HG03469 (cell line): ENCODE data around the gene CEP41.

Experiments used
- ATAC-seq: cut with Tn5 transposase; IDR thresholded peaks from one replicate; pipeline ENCODE4 v1.9.1; 2021; ENCODE audit warnings: mild to moderate bottlenecking, moderate library complexity, moderate number of reproducible peaks; ENCODE audit not compliant: unreplicated experiment

The CEP41 gene

GRCh38 chr7:130356121-130356875, 84.5 kb downstream of the CEP41 start:
- no peak for ATAC-seq

GRCh38 chr7:130353196-130353595, 87.6 kb downstream of the CEP41 start:
- no peak for ATAC-seq

- no peak for ATAC-seq
These were observed 88.4 kb downstream of the CEP41 start for GRCh38 chr7:130352194-130353074.

DNA sequence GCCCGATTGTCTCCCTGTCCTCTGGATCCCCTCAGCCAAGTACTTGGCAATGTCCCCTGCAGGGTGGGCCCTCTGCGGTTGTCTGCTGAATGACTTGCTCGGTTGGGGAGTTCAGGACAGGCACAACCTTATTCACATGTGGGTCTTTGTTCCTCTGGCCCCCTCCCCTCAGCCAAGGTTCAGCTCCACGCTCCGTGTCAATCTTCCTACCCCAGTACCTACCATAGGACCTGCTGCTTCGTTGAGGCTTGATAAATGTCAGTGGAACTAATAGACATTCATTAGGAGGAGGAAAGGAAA, 89.1 kb downstream of the CEP41 start:
- ATAC-seq: no peak

DNA sequence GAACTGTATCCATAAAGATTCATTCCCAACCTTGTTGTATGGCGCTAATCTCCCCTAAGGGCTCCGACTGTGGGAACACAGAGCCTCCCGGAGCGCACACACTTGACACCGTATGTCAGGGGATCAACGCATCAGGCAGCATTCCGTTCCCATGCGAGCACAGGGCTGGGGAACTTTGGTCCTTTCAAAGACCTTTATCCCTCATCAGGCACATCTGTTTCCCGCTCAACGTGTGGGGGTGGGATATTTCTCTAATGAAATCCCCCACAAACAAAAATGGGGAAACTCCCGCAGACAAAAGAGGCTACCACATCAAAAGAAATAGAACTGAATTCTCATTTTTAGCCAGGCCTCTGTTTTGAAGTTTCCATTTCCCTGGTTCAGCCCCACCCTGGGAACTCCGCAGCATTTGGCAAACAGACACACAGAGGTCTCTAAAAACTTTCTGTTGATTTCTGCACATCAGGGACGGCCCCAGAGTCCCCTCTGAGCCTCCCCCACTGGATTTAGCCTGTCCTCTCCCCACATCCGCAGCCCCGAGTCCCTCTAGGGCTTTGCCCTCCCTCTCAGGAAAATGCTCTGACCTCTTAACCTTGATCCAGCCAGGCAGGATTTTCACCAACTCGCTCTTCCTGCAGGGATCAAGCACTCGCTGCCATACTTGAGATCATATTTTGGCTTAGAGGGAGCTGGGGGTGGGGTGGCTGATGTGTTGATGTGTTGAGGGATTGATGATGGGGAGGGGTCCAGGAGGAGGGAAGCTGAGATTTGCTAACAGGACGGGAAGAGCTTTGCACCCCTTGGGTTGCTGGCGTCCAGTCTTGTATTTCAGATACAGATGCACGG, 89.6 kb downstream of the CEP41 start:
- no peak for ATAC-seq

DNA sequence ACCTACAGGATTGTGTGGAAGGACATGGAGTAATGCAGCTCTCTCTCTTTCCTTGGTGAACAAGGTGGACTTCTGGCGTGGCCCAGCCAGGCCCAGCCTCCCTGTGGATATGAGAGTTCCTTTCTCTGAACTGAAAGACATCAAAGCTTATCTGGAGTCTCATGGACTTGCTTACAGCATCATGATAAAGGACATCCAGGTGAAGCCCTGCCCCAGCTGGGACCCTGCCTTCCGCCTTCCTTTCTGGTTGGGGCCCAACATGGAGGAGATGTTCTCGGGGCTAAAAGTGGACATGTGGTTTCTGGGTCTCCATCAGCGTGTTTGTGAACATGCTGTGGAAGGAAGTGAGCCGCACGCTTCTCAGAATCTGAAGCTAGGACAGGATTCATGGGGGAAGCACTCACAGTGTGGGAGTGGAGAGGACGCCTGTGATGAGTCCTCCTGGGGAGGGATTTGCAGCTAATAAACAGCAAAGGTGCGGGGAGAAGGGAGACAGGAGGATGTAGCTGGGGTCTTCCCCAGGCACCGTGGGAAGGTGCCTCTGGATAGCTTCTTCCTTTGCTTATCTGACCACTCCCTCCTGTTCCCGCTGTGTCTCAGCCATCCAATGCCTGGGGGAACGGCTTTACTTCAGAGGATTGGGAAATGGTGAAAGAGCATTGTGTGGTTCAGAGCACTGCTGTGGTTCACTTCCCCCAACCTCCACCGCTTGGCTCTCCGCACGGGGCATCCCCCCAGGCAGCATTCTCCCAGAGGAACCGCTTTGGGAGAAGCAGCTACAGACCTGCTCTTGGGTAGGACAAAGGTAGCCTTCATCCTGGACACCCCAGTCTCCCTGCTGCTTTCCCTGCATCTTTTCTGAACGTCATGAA, 90.7 kb downstream of the CEP41 start:
- ATAC-seq: no peak

DNA sequence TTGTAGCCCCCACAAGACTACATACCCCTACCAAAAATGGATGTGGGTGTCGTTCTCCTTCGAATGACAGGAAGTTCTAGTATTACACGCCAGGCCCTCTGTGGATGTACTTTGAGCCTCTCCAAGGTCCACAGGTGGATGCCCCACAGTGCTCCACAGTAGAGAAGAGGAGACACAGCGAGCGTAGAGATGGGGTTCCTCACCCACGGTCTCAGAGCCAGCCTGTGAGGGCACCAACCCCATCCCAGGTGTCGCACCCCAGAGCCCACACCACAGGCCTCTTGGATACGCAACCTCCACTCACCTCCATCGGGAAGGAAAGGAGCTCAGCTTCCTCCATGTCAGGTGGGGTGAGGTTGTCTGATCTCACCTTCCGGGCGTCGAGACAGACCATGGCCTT, 93.9 kb downstream of the CEP41 start:
- ATAC-seq: no peak

DNA sequence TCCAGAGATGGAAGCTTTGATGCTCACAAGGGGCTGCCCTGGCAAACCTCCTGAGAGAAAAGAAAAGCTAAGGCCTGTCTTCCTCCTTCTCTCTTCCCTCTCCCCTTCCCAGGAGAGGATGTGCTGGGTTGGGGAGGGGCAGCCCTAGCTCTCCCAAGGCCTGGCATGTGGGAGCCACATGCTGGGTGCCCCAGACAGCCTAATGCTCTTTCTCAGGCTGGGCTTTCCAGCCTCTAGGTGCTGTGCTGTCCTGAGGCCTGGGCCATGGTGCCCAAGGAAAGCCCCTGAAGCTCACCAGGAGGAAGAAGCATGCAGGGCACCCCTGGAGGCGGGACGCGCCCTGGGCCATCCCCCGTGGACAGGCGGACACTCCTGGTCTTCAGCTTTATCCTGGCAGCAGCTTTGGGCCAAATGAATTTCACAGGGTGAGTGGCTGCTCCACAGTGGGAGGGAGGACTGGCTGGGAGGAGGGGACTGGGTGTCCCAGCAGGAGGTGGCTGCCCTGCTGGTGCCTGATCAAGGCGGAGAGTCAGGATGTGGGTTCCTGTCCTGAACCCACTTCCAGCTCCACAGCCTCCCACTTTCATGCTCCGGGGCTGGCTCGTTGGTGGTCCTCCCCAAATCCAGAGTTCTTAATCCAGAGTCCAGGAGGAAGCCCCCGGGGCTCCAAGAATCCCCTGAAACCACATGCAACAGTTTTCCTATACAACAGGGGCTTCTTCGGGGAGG, 94.5 kb downstream of the CEP41 start:
- no peak for ATAC-seq

DNA sequence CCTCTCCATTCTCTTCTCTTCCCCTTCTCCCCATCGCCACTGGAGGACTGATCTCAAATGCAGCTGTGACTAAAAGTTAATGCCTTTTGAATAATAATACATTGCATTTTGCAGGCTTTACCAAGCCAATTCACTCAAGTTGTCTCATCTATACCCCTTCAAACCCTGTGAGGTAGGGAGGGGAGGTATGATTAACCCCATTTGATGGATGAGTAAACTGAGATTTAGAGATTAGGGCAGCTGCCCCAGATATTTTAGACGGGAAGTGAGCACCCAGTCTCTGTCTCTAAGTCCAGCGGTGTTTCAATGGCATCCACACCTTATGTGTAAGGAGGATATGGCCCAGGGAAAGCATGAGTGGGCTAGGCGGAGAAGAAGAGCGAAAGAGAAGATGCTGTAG, 95.1 kb downstream of the CEP41 start:
- ATAC-seq: no peak

- ATAC-seq: no peak
These were observed 95.7 kb downstream of the CEP41 start for GRCh38 chr7:130345136-130345535.

DNA sequence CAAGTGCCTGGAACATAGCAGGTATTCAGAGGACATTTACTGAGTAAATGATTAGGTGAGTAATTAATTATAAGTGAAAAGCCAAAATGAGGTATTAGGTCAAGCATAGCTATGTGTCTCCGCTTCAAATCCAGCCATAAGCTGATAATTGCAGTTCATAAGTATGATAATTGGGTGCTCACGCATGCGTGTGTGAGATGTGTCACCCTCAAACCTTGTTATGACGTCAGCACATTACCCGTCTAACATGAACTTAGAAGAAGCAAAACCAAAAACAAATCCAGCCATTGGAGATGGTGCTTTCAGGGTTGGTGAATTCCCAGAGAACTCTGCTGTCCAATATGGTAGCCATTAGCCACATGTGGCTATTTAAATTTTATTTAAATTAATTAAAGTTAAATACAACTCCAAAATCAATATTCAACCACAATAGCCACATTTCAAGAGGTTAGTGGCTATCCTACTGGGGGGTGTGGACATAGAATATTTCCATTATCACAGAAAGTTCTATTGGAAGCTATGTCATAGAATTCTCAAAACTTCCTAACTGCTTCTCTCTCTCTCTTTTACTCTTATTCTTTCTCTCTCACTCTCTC, 96.4 kb downstream of the CEP41 start, which contains the start of gene CPA5:
Gene CPA5 (plus strand): TSS at position 546 of the 596 bp plus-strand sequence. CDS start 1,670 bp downstream, outside the sequence.
- ATAC-seq: no peak
